ENCODE measurements around the gene ANKRD65.
"Not testable (repeated sequence)": the region's sequence is repeated elsewhere in the genome, so short reads cannot be mapped to it uniquely, and the experiment has no call there.

ANKRD65 gene

GRCh38 chr1:1421147-1421906, at the start of gene ANKRD65:
TSS of gene ANKRD65 (minus strand) at chr1:1421276. CDS start at chr1:1421005, 271 bp downstream.
- Mint-ChIP-seq H3K27ac (no peak within 1 kb of the TSS), H3K4me3 (no peak within 1 kb of the TSS), H3K36me3 (ENCODE audit: low read depth) (no peaks in the 10 kb centered on the region), H3K4me1 (ENCODE audit: low read depth) (peaks cover 5% of the 10 kb centered on the region), H3K27me3 (ENCODE audit: low read depth) (peaks cover 10% of the 10 kb centered on the region), H3K9me3 (no peaks in the 10 kb centered on the region)
- DNase-seq (ENCODE audit: low spot score): no peak

DNA sequence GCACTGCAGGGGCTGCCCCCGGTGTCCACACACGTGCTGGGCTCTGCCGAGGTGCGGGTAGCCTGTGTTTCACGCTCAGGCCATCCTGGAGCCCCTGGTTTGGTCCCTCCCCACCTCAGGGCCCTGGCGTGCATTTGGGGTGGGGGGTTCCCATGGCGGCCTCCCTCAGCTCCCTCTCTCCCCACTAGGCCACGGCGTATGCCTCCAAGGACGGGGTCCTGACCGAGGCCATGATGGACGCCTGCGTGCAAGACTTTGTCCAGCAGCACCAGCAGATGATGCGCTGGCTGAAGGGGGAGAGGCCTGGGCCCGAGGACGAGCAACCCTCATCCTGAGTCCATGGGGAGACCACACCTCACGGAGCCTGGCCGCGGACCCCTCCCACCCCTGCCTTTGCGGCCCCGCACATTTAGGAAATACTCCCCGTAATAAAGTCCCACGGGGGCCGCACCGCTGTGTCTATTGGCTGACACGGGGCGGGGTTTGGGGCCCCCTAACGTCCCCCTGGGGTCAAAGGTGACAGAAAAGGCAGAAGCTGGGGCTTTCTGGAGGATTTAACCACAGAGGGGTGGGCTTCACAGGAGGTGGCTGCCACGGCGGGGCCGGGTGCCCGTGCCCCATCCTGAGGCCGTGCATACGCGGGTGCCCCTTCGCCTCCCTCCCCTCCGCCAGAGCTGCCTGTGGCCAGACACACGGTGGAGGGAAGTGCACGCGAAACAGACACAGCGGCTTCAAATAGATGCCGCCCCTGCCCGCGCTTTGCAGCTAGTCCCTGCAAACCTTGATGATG, 47.3 kb upstream of the ANKRD65 start:
- not testable (repeated sequence) for H3K4me3 Mint-ChIP-seq; H3K9me3 Mint-ChIP-seq; H3K27ac Mint-ChIP-seq; H3K36me3 Mint-ChIP-seq (ENCODE audit: low read depth); DNase-seq (ENCODE audit: low spot score); H3K27me3 Mint-ChIP-seq (ENCODE audit: low read depth)
- H3K4me1 Mint-ChIP-seq (ENCODE audit: low read depth): peaks cover 15% of the 10 kb centered on the region

DNA sequence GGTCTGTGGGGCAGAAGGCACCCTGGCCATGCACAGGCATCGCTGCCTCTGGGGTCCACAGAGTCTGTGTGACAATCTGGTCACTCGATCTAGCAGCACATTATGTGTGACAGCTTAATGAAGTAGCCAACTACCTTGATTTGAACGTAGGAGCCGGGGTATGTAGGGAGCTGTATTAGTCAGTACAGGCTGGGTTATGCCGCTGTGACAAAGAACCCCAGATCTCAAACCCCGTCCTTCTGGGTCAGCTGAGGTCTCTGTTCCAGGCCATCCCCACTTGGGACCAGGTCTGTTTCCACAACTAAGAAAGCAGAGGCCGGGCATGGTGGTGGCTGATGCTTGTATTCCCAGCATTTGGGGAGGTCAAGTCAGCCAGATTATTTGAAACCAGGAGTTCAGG, 42.2 kb upstream of the ANKRD65 start:
- H3K4me3 Mint-ChIP-seq: no peak overlapping the region
- no peak for DNase-seq (ENCODE audit: low spot score)
- no peaks in the 10 kb centered on the region for H3K4me1 Mint-ChIP-seq (ENCODE audit: low read depth)
- H3K27me3 Mint-ChIP-seq (ENCODE audit: low read depth): no peaks in the 10 kb centered on the region
- no peaks in the 10 kb centered on the region for H3K9me3 Mint-ChIP-seq
- no peak overlapping the region for H3K27ac Mint-ChIP-seq
- no peaks in the 10 kb centered on the region for H3K36me3 Mint-ChIP-seq (ENCODE audit: low read depth)

- no peaks in the 10 kb centered on the region for H3K9me3 Mint-ChIP-seq
- no peak overlapping the region for H3K27ac Mint-ChIP-seq
- H3K27me3 Mint-ChIP-seq (ENCODE audit: low read depth): no peaks in the 10 kb centered on the region
- H3K4me3 Mint-ChIP-seq: peak overlapping the region; percentile 12
- H3K4me1 Mint-ChIP-seq (ENCODE audit: low read depth): no peaks in the 10 kb centered on the region
- no peaks in the 10 kb centered on the region for H3K36me3 Mint-ChIP-seq (ENCODE audit: low read depth)
- DNase-seq (ENCODE audit: low spot score): no peak
Observed at GRCh38 chr1:1462318-1462966, 41.4 kb upstream of the ANKRD65 start.

DNA sequence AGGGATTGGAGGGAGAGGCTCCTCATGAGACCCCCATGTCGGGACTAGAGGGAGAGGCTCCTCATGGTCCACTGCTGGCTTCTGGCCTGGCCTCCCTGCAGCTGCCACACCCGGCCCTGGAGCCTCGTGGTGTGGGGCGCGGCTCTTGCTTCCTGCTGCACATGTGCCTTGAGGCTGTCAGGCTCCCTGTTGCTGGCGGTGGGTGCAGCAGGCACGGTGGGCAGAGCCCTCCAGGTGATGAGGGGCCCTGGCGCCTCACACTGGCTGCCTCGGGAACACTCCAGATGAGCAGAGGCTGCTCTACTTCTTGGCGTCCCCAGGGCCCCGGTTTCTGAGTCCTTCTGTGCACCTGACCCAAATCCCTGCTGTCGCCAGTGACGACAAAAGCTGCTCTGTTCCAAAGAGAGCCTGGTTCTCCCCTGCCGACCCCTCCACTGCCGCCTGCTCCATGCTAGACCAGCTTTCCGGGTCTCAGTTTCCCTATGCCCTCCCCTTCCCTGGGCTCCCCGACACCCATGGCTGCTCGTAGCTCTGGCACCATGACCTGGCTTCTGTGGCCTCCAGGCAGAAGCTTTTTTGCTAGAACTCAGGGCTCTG, 40.7 kb upstream of the ANKRD65 start:
- no peak overlapping the region for H3K27ac Mint-ChIP-seq
- DNase-seq (ENCODE audit: low spot score): no peak

GRCh38 chr1:1460540-1461130, 39.6 kb upstream of the ANKRD65 start:
- Mint-ChIP-seq H3K27ac (no peak overlapping the region), H3K4me1 (ENCODE audit: low read depth) (no peaks in the 10 kb centered on the region)

More for the DNA sequence above, 40.7 kb upstream of the ANKRD65 start:
- H3K4me3 Mint-ChIP-seq: no peak overlapping the region
- H3K4me1 Mint-ChIP-seq (ENCODE audit: low read depth): no peaks in the 10 kb centered on the region
- no peaks in the 10 kb centered on the region for H3K9me3 Mint-ChIP-seq
- no peaks in the 10 kb centered on the region for H3K27me3 Mint-ChIP-seq (ENCODE audit: low read depth)
- no peaks in the 10 kb centered on the region for H3K36me3 Mint-ChIP-seq (ENCODE audit: low read depth)

GRCh38 chr1:1459711-1460110, 38.6 kb upstream of the ANKRD65 start:
- H3K36me3 Mint-ChIP-seq (ENCODE audit: low read depth); DNase-seq (ENCODE audit: low spot score); H3K9me3 Mint-ChIP-seq; H3K4me3 Mint-ChIP-seq; H3K4me1 Mint-ChIP-seq (ENCODE audit: low read depth); H3K27ac Mint-ChIP-seq; H3K27me3 Mint-ChIP-seq (ENCODE audit: low read depth): not testable (repeated sequence)

More at GRCh38 chr1:1460540-1461130, 39.6 kb upstream of the ANKRD65 start:
- H3K27me3 Mint-ChIP-seq (ENCODE audit: low read depth): no peaks in the 10 kb centered on the region
- H3K36me3 Mint-ChIP-seq (ENCODE audit: low read depth): no peaks in the 10 kb centered on the region
- H3K9me3 Mint-ChIP-seq: no peaks in the 10 kb centered on the region
- no peak for DNase-seq (ENCODE audit: low spot score)
- H3K4me3 Mint-ChIP-seq: no peak overlapping the region

DNA sequence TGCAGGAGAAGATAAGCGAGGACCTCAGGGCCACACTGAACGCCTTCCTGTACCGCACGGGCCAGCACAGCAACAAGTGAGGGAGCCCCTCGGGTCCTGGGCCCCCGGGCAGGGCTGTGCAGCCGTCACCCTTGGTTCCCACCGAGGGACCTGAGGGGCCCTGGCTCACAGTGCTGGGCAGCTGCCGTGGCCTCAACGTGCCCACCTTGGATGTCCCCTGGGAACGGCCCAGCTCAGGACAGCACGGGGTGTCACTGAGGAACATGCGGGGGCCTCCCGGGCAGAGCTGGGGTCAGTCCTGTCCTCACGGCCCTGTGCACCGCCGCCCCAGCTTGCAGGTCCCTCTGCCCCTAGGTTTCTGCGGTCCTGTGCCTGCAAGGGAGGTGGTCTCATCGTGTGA, 38.1 kb upstream of the ANKRD65 start:
- not testable (repeated sequence) for H3K4me3 Mint-ChIP-seq; DNase-seq (ENCODE audit: low spot score); H3K27ac Mint-ChIP-seq; H3K27me3 Mint-ChIP-seq (ENCODE audit: low read depth); H3K9me3 Mint-ChIP-seq; H3K4me1 Mint-ChIP-seq (ENCODE audit: low read depth); H3K36me3 Mint-ChIP-seq (ENCODE audit: low read depth)

DNA sequence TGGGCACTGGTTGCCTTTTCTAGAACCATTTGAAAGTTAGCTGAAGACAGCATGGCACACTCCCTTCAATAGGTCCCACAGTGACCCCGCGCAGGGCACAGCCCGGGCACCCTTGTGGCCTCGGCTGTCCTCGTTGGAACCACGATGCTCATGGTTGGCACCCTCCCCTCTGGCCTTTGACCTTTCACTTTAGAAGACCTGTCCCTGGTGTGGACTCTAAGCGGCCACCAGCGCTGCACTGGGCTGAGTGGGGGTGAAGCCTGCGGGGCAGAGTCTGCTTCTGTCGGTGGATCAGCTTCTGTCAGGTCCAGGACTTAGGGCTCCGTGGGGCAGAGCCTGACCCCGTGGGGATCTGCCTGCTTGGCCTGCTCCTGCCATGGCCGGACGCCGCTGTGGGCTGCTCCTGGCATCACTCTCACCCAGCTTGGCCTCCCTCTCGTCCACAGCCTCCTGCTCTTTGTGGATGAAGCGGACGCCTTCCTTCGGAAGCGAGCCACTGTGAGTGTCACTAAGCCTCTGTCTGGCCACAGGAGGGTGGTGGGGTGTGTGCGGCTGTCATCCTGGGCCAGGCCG, 35.7 kb upstream of the ANKRD65 start:
- not testable (repeated sequence) for H3K27me3 Mint-ChIP-seq (ENCODE audit: low read depth); H3K36me3 Mint-ChIP-seq (ENCODE audit: low read depth); DNase-seq (ENCODE audit: low spot score); H3K9me3 Mint-ChIP-seq; H3K4me1 Mint-ChIP-seq (ENCODE audit: low read depth); H3K4me3 Mint-ChIP-seq; H3K27ac Mint-ChIP-seq

DNA sequence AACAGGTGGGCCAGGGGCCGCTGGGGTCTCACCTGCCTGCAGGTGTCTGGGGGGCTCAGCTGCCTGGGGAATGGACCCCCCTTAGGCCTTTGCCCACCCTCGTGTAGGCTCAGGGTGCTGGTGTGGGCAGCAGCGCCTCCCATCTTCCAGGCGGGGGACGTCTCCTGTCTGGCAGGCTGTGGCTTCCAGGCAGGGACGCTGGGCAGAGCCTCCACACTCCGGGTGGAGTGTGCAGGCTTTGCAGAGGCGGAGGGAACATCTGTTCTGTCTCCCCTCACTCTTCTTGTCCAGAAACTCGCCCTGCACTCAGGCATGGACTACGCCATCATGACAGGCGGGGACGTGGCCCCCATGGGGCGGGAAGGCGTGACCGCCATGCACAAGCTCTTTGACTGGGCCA, 34.9 kb upstream of the ANKRD65 start:
- not testable (repeated sequence) for H3K27me3 Mint-ChIP-seq (ENCODE audit: low read depth); H3K9me3 Mint-ChIP-seq; H3K36me3 Mint-ChIP-seq (ENCODE audit: low read depth); H3K27ac Mint-ChIP-seq; DNase-seq (ENCODE audit: low spot score); H3K4me1 Mint-ChIP-seq (ENCODE audit: low read depth); H3K4me3 Mint-ChIP-seq

DNA sequence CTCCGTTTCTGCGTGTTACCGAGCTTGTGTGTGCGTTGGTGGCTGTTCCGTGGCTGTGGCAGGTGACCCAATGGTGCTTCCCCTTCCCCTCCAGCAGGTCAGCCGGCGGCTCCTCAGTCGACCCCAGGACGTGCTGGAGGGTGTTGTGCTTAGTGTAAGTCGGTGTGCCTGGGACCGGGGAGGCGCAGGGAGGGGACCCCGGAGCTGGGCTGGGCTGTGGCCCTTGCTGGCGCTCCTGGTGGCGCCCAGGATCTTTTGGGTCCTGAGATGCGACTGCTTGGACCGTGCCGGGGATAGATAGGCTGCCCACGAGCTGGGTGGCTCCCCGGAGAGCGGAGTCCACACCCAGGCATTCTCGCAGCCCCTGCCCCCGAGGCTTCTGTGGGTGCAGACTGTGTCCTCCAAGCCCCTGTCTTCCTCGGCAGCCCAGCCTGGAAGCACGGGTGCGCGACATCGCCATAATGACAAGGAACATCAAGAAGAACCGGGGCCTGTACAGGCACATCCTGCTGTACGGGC, 34.3 kb upstream of the ANKRD65 start:
- no peaks in the 10 kb centered on the region for H3K9me3 Mint-ChIP-seq
- H3K27ac Mint-ChIP-seq: no peak overlapping the region
- no peaks in the 10 kb centered on the region for H3K4me1 Mint-ChIP-seq (ENCODE audit: low read depth)
- H3K27me3 Mint-ChIP-seq (ENCODE audit: low read depth): no peaks in the 10 kb centered on the region
- no peaks in the 10 kb centered on the region for H3K36me3 Mint-ChIP-seq (ENCODE audit: low read depth)
- no peak for DNase-seq (ENCODE audit: low spot score)
- no peak overlapping the region for H3K4me3 Mint-ChIP-seq

DNA sequence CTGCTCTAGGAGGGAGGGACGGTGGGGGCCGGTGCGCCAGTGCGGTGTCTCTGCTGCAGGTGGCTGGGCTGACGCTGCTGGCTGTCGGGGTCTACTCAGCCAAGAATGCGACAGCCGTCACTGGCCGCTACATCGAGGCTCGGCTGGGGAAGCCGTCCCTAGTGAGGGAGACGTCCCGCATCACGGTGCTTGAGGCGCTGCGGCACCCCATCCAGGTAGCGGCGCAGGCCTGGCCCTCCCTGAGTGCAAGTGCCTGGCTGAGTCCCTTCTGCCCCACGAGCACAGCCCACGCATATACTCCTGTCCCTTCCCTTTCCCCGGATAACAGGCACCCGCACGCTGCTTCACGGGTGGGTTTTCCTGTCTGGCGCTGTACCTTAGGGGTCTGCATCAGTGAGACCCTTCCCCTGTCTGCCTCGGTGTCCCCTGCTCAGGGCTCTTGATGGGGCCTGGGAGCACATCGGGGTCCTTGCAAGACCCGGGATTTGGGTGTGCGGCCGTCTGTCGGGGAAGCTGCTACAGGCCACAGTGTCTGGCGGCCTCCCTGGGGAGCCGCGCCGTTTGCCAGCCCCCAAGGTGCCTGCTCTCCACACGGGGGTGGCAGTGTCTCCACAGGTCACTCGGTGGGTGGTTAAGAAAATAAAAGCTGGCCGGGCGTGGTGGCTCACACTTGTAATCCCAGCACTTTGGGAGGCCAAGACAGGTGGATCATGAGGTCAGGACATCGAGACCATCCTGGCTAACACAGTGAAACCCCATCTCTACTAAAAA, 33.4 kb upstream of the ANKRD65 start:
- H3K27ac Mint-ChIP-seq; DNase-seq (ENCODE audit: low spot score); H3K4me3 Mint-ChIP-seq; H3K36me3 Mint-ChIP-seq (ENCODE audit: low read depth); H3K4me1 Mint-ChIP-seq (ENCODE audit: low read depth); H3K27me3 Mint-ChIP-seq (ENCODE audit: low read depth); H3K9me3 Mint-ChIP-seq: not testable (repeated sequence)

DNA sequence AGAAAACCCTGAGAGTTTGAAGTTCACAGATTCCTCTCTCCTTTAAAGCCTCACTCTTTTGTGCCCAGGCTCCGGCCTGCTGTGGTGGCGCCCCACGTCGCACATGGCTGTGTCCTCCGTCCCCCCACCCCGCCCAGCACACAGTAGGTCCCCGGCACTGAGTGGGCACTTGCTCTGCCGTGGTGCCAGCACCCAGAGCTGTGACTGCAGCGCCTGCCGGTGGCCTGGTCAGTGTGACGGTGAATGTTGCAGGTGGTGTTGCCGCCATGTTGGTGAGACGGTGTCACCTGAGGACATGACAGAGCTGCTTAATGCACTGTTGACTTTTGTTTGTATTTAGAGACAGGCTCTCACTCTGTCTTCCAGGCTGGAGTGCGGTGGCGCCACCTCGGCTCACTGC, 31.8 kb upstream of the ANKRD65 start:
- no peaks in the 10 kb centered on the region for H3K36me3 Mint-ChIP-seq (ENCODE audit: low read depth)
- no peak overlapping the region for H3K27ac Mint-ChIP-seq
- H3K4me1 Mint-ChIP-seq (ENCODE audit: low read depth): no peaks in the 10 kb centered on the region
- H3K4me3 Mint-ChIP-seq: no peak overlapping the region
- no peaks in the 10 kb centered on the region for H3K27me3 Mint-ChIP-seq (ENCODE audit: low read depth)
- no peak for DNase-seq (ENCODE audit: low spot score)
- no peaks in the 10 kb centered on the region for H3K9me3 Mint-ChIP-seq

Measured in T-helper 2 cell treated with Interferon-gamma antibody and Interleukin-4, amounts not matched to agents 5 μg/mL and 100 μg/mL, for 36 hours (primary cell).